Activated B cell treated with CpG ODN at 0.5 μM for 24 hours (primary cell): ENCODE measurements around the gene CIDEC. TPM values are rescaled to one million over a fixed set of nuclear protein-coding genes. Genes with fewer than 3 reads are reported as not detected.

ENCODE experiments used
- ATAC-seq: fragments of 200-7000 bp; cut with Tn5 transposase; one replicate; pipeline ENCODE4 v1.10.0; 2021; ENCODE audit warnings: low read depth, mild to moderate bottlenecking, moderate library complexity
- CTCF ChIA-PET: fragments of 350-600 bp; sonication (Branson Sonifier 250); formaldehyde crosslinking; loops from one replicate; lab custom pipeline; 2021; ENCODE audit warnings: antibody characterized with exemption; lab: Charles Lee
- POLR2A ChIA-PET: fragments of 350-600 bp; sonication (Branson Sonifier 250); formaldehyde crosslinking; loops from one replicate; lab custom pipeline; 2021; ENCODE audit warnings: antibody characterized with exemption; lab: Charles Lee
- DNase-seq: peaks from one replicate; pipeline ENCODE4 v3.0.0; 2022
- H3K27ac Mint-ChIP-seq: one replicate; pipeline ENCODE4 v1.8.0; 2020; ENCODE audit warnings: mixed read lengths
- H3K27me3 Mint-ChIP-seq: one replicate; pipeline ENCODE4 v1.8.0; 2021; ENCODE audit warnings: mixed read lengths
- H3K36me3 Mint-ChIP-seq: one replicate; pipeline ENCODE4 v1.8.0; 2021; ENCODE audit warnings: low read depth, mixed read lengths
- H3K4me1 Mint-ChIP-seq: one replicate; pipeline ENCODE4 v1.8.0; 2021; ENCODE audit warnings: mixed read lengths
- H3K4me3 Mint-ChIP-seq: one replicate; pipeline ENCODE4 v1.8.0; 2020; ENCODE audit warnings: mild to moderate bottlenecking, mixed read lengths
- H3K9me3 Mint-ChIP-seq: one replicate; pipeline ENCODE4 v1.8.0; 2020; ENCODE audit warnings: mixed read lengths
- CTCF ChIP-seq: fragments of 200-600 bp; IDR thresholded peaks from one replicate; pipeline ENCODE4 v1.8.0; 2022; ENCODE audit warnings: antibody characterized with exemption, mild to moderate bottlenecking
- intact Hi-C: fragments of 100-400 bp; cut with micrococcal nuclease; formaldehyde crosslinking; loops from one replicate; pipeline ENCODE4 v1.15.1; 2024
- total RNA-seq: library from RNA; stranded (reverse); gene quantifications from 2 replicates; pipeline ENCODE4 v1.2.3, GENCODE V29; 2022

Gene CIDEC
- total RNA-seq, 1 donor from 2014 or later, result not detected

- no peak within 1 kb of the TSS for H3K27ac Mint-ChIP-seq
- CTCF ChIA-PET, result no interaction called here
- H3K27me3 Mint-ChIP-seq, result peaks cover 7% of the 10 kb centered on the region
- peak; percentile 61 for ATAC-seq
- peaks cover 17% of the 10 kb centered on the region for H3K4me1 Mint-ChIP-seq
- POLR2A ChIA-PET, result interaction anchor here (2.1 to 2.3 kb wide), 2 partner anchors 15 to 26 kb away, joined by 11 to 13 read pairs; partner anchors contain the start of genes CRELD1 and JAGN1
- peak within 1 kb of the TSS; percentile 78 for H3K4me3 Mint-ChIP-seq
- no peaks in the 10 kb centered on the region for H3K9me3 Mint-ChIP-seq
- intact Hi-C loops, result loop anchor here (2.0 kb wide), 1 partner anchor 16 kb away; the partner anchor contains the start of gene CRELD1
- TF ChIP-seq CTCF, result no peak
- H3K36me3 Mint-ChIP-seq, result no peaks in the 10 kb centered on the region
- no peak for DNase-seq
Observed at GRCh38 chr3:9916734-9917680, 37.0 kb upstream of the CIDEC start, which contains the start of gene IL17RC. IL17RC (plus strand) TSS chr3:9917098; CDS start chr3:9917316, 218 bp downstream.

GRCh38 chr3:9916346-9916733 lies 36.3 kb upstream of the CIDEC start:
- POLR2A ChIA-PET, result interaction anchor here (2.1 to 2.3 kb wide), 2 partner anchors 16 to 26 kb away, joined by 11 to 13 read pairs; partner anchors contain the start of genes CRELD1 and JAGN1
- peaks cover 7% of the 10 kb centered on the region for H3K27me3 Mint-ChIP-seq
- H3K4me1 Mint-ChIP-seq, result peaks cover 17% of the 10 kb centered on the region
- ATAC-seq (no peak), DNase-seq (no peak)
- no peaks in the 10 kb centered on the region for H3K36me3 Mint-ChIP-seq
- TF ChIP-seq CTCF, result no peak
- H3K4me3 Mint-ChIP-seq, result peak overlapping the region; percentile 64
- intact Hi-C loops, result loop anchor here (2.0 kb wide), 1 partner anchor 16 kb away; the partner anchor contains the start of gene CRELD1
- H3K9me3 Mint-ChIP-seq, result no peaks in the 10 kb centered on the region
- H3K27ac Mint-ChIP-seq, result no peak overlapping the region
- CTCF ChIA-PET, result no interaction called here

GRCh38 chr3:9915254-9916141 lies 35.4 kb upstream of the CIDEC start:
- H3K27me3 Mint-ChIP-seq, result peaks cover 10% of the 10 kb centered on the region
- no peak for TF ChIP-seq CTCF
- peaks cover 17% of the 10 kb centered on the region for H3K4me1 Mint-ChIP-seq
- intact Hi-C loops, result loop anchor here (1.0 to 2.0 kb wide), 2 partner anchors 17 to 25 kb away; partner anchors contain the start of genes CRELD1 and JAGN1
- no peaks in the 10 kb centered on the region for H3K36me3 Mint-ChIP-seq
- ChIA-PET POLR2A (interaction anchor here (2.1 to 2.3 kb wide), 2 partner anchors 17 to 25 kb away, joined by 11 to 13 read pairs; partner anchors contain the start of genes CRELD1 and JAGN1), CTCF (no interaction called here)
- no peaks in the 10 kb centered on the region for H3K9me3 Mint-ChIP-seq
- peak; percentile 61 for ATAC-seq
- H3K4me3 Mint-ChIP-seq, result peak overlapping the region; percentile 78
- peak; percentile 22 for DNase-seq
- no peak overlapping the region for H3K27ac Mint-ChIP-seq

GRCh38 chr3:9914559-9915253 lies 34.7 kb upstream of the CIDEC start:
- ATAC-seq (no peak), DNase-seq (no peak)
- TF ChIP-seq CTCF, result no peak
- Mint-ChIP-seq H3K27me3 (peaks cover 10% of the 10 kb centered on the region), H3K4me3 (no peak overlapping the region), H3K4me1 (peaks cover 17% of the 10 kb centered on the region), H3K9me3 (no peaks in the 10 kb centered on the region), H3K27ac (no peak overlapping the region), H3K36me3 (no peaks in the 10 kb centered on the region)
- POLR2A ChIA-PET, result interaction anchor here (1.7 kb wide), 1 partner anchor 24 kb away, joined by 7 read pairs; the partner anchor contains the start of gene JAGN1
- intact Hi-C loops, result loop anchor here (1.0 kb wide), 1 partner anchor 24 kb away; the partner anchor contains the start of gene JAGN1
- CTCF ChIA-PET, result no interaction called here
